GM23338 (cell line): ENCODE results near the gene RGL1. TPM values are rescaled to one million over a fixed set of nuclear protein-coding genes. Genes with fewer than 3 reads are reported as not detected.

Experiments used
- ATAC-seq: fragments of 200-7000 bp; cut with Tn5 transposase; 3 replicates; pipeline ENCODE4 v1.9.1; 2020
- DNase-seq: peaks from one replicate; pipeline ENCODE4 v3.0.0-alpha.2; 2015; ENCODE audit warnings: low spot score
- H2AFZ ChIP-seq: fragments of 200-600 bp; sonication (generic); 2 replicates; pipeline ENCODE4 v1.8.0; 2016; ENCODE audit warnings: antibody characterized with exemption, mild to moderate bottlenecking, moderate library complexity
- H3F3A ChIP-seq: fragments of 200-600 bp; sonication (generic); replicated peaks from 2 replicates; pipeline ENCODE4 v1.8.0; 2017; ENCODE audit warnings: antibody characterized with exemption, mixed run types, low read depth
- H3K27ac ChIP-seq: fragments of 200-600 bp; sonication (generic); 2 replicates; pipeline ENCODE4 v1.6.1; 2016; ENCODE audit warnings: low read depth
- H3K27me3 ChIP-seq: fragments of 200-600 bp; sonication (generic); 2 replicates; pipeline ENCODE4 v1.8.0; 2016; ENCODE audit warnings: mild to moderate bottlenecking, mixed run types, moderate library complexity; ENCODE audit not compliant: insufficient read depth
- H3K36me3 ChIP-seq: fragments of 200-600 bp; sonication (generic); 2 replicates; pipeline ENCODE4 v1.8.0; 2016; ENCODE audit warnings: mild to moderate bottlenecking; ENCODE audit not compliant: insufficient read depth
- H3K4me1 ChIP-seq: fragments of 200-600 bp; sonication (generic); 2 replicates; pipeline ENCODE4 v1.8.0; 2016; ENCODE audit warnings: mild to moderate bottlenecking, moderate library complexity; ENCODE audit not compliant: insufficient read depth
- H3K4me2 ChIP-seq: fragments of 200-600 bp; sonication (generic); 2 replicates; pipeline ENCODE4 v1.7.1; 2017; ENCODE audit warnings: mixed run types
- H3K4me3 ChIP-seq: fragments of 200-600 bp; sonication (generic); 2 replicates; pipeline ENCODE4 v1.6.1; 2016; ENCODE audit warnings: mixed run types
- H3K79me2 ChIP-seq: fragments of 200-600 bp; sonication (generic); replicated peaks from 2 replicates; pipeline ENCODE4 v1.8.0; 2017; ENCODE audit warnings: mild to moderate bottlenecking; ENCODE audit not compliant: insufficient read depth
- H3K9me2 ChIP-seq: fragments of 200-600 bp; sonication (generic); 2 replicates; pipeline ENCODE4 v1.8.0; 2017; ENCODE audit not compliant: insufficient read depth
- H4K20me1 ChIP-seq: fragments of 200-600 bp; sonication (generic); replicated peaks from 2 replicates; pipeline ENCODE4 v1.8.0; 2017; ENCODE audit warnings: mild to moderate bottlenecking; ENCODE audit not compliant: insufficient read depth
- H3K27ac Mint-ChIP-seq: 2 replicates; pipeline ENCODE4 v1.8.0; 2020; ENCODE audit warnings: inconsistent platforms, mild to moderate bottlenecking, moderate library complexity, mixed read lengths
- H3K27me3 Mint-ChIP-seq: 3 replicates; pipeline ENCODE4 v1.8.0; 2022; ENCODE audit warnings: low read depth, mild to moderate bottlenecking, moderate library complexity, mixed read lengths, inconsistent platforms; ENCODE audit not compliant: insufficient read depth, poor library complexity
- H3K36me3 Mint-ChIP-seq: 3 replicates; pipeline ENCODE4 v1.8.0; 2021; ENCODE audit warnings: low read depth, mild to moderate bottlenecking, inconsistent platforms, moderate library complexity, mixed read lengths
- H3K4me1 Mint-ChIP-seq: 3 replicates; pipeline ENCODE4 v1.8.0; 2020; ENCODE audit warnings: mild to moderate bottlenecking, inconsistent platforms, mixed read lengths
- H3K4me3 Mint-ChIP-seq: 3 replicates; pipeline ENCODE4 v1.8.0; 2021; ENCODE audit warnings: moderate library complexity, mild to moderate bottlenecking, inconsistent platforms, mixed read lengths
- H3K9me3 Mint-ChIP-seq: 3 replicates; pipeline ENCODE4 v1.8.0; 2020; ENCODE audit warnings: moderate library complexity, mild to moderate bottlenecking, inconsistent platforms, mixed read lengths
- EZH2phosphoT487 ChIP-seq: fragments of 200-600 bp; sonication (generic); IDR thresholded peaks from one replicate; pipeline ENCODE4 v1.8.1; 2018; ENCODE audit warnings: antibody characterized with exemption; ENCODE audit not compliant: unreplicated experiment
- POLR2AphosphoS5 ChIP-seq: IDR thresholded peaks from 2 replicates; pipeline ENCODE4 v1.6.1; 2016; ENCODE audit warnings: antibody characterized with exemption, low read depth
- STAT1 ChIP-seq: IDR thresholded peaks from one replicate; pipeline ENCODE4 v1.6.1; 2016; ENCODE audit warnings: antibody characterized with exemption; ENCODE audit not compliant: unreplicated experiment
- ZNF114 ChIP-seq: fragments of 250-450 bp; sonication (Bioruptor Pico); IDR thresholded peaks from 2 replicates; pipeline ENCODE4 v1.5.0; 2020; ENCODE audit warnings: mild to moderate bottlenecking, moderate library complexity
- ZNF331 ChIP-seq: fragments of 250-450 bp; sonication (Bioruptor Pico); IDR thresholded peaks from 2 replicates; pipeline ENCODE4 v1.5.0; 2020; ENCODE audit warnings: low read depth, mild to moderate bottlenecking, moderate library complexity
- polyA plus RNA-seq: library from polyadenylated mRNA; unstranded; fragments of >200 nt; fragmentation: Nextera tagmentation; extraction: Ambion mirVana; gene quantifications from 2 replicates; pipeline ENCODE4 v1.2.1, GENCODE V29; 2016
- total RNA-seq: library from RNA; depleted of rRNA; stranded (reverse); fragments of >200 nt; shearing (Covaris generic); gene quantifications from 2 replicates; pipeline ENCODE4 v1.2.3, GENCODE V29; 2014
- TF ChIP-seq, protein P1 (sequence below), 2 experiments: fragments of 200-600 bp in 1 of 2; sonication (generic) in 1 of 2; conservative IDR thresholded peaks; 2 replicates each; pipeline versions ENCODE4 v1.5.1 to v1.6.1; 2016 to 2017; ENCODE audit warnings: antibody characterized with exemption in 2 of 2, low read depth in 2 of 2, mild to moderate bottlenecking in 2 of 2, moderate library complexity in 1 of 2
- TF ChIP-seq, protein P2 (sequence below): IDR thresholded peaks from 2 replicates; pipeline ENCODE4 v1.6.1; 2016; ENCODE audit warnings: antibody characterized with exemption
- TF ChIP-seq, protein P3 (sequence below): IDR thresholded peaks from one replicate; pipeline ENCODE4 v1.6.1; 2018; ENCODE audit warnings: antibody characterized with exemption; ENCODE audit not compliant: unreplicated experiment
- TF ChIP-seq, protein P4 (sequence below): fragments of 250-450 bp; sonication (Bioruptor Pico); IDR thresholded peaks from 2 replicates; pipeline ENCODE4 v1.5.0; 2020; ENCODE audit warnings: mild to moderate bottlenecking, moderate library complexity

RGL1 gene
- total and polyA plus RNA-seq, 2 experiments from 2014 or later = 0.91 to 2.6 TPM

DNA sequence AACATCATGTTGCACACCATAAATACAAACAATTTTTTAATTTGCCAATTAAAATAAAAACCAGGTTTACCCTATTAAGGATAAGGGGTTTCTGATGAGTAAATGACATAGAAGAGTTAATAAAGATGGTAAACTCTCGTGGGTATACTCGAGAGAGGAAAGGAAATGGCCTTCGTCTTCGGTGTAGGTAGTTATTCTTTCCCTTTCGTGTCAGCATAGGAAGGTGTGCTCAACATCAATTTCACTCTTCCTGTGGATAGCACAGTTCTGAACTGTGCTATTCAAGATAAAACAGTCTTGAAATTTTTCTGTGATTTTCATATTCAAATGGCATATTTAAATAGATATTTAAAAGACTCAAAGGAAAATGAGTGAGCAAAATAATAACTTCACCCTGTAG lies 98.2 kb downstream of the RGL1 start (continued):
- TF ChIP-seq, protein P1, sequence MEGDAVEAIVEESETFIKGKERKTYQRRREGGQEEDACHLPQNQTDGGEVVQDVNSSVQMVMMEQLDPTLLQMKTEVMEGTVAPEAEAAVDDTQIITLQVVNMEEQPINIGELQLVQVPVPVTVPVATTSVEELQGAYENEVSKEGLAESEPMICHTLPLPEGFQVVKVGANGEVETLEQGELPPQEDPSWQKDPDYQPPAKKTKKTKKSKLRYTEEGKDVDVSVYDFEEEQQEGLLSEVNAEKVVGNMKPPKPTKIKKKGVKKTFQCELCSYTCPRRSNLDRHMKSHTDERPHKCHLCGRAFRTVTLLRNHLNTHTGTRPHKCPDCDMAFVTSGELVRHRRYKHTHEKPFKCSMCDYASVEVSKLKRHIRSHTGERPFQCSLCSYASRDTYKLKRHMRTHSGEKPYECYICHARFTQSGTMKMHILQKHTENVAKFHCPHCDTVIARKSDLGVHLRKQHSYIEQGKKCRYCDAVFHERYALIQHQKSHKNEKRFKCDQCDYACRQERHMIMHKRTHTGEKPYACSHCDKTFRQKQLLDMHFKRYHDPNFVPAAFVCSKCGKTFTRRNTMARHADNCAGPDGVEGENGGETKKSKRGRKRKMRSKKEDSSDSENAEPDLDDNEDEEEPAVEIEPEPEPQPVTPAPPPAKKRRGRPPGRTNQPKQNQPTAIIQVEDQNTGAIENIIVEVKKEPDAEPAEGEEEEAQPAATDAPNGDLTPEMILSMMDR (conservative IDR thresholded peaks at IDR 0.05; ENCODE audit: low read depth in 2 of 2) = no peak
- TF ChIP-seq, protein P2, sequence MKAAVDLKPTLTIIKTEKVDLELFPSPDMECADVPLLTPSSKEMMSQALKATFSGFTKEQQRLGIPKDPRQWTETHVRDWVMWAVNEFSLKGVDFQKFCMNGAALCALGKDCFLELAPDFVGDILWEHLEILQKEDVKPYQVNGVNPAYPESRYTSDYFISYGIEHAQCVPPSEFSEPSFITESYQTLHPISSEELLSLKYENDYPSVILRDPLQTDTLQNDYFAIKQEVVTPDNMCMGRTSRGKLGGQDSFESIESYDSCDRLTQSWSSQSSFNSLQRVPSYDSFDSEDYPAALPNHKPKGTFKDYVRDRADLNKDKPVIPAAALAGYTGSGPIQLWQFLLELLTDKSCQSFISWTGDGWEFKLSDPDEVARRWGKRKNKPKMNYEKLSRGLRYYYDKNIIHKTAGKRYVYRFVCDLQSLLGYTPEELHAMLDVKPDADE = no peak
- no peak for TF ChIP-seq POLR2AphosphoS5

DNA sequence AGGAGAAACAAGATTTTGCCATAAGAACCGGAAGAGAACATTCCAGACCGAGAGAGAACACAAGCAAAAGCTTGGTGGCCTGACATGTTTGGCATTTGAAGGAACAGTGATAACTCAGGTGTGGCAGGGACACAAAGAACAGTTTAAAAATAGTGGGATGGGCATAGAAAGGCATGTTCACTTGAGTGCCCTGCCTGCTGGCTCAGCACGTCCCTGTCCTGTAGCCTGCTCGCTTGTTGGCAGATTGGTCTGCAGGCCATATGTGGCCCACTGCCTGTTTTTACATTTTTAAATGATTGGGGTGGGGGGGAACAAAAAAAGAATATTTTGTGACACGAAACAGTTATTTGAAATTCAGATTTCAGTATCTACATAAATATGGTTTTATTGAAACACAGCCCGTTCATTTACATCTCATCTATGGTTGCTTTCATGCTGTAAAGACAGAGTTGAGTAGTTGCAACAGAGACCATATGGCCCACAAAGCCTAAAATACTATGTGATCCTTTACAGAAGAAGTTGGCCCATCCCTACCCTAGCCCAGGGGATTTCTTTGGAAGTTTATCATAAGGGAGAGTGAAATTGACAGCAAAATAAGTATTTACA lies 100.7 kb downstream of the RGL1 start:
- H3F3A ChIP-seq = no peaks in the 10 kb centered on the region
- H3K4me1 Mint-ChIP-seq = peaks cover 4% of the 10 kb centered on the region; the same call in 2 of the 3 replicates
- no peak overlapping the region for H3K4me2 ChIP-seq
- no peak overlapping the region for H3K4me3 Mint-ChIP-seq
- no peak for ATAC-seq
- H3K9me3 Mint-ChIP-seq = no peaks in the 10 kb centered on the region; the same call in 2 of the 3 replicates
- no peaks in the 10 kb centered on the region for H3K79me2 ChIP-seq
- TF ChIP-seq ZNF114 (CRISPR knock-in tag) = no peak
- TF ChIP-seq STAT1 = no peak
- TF ChIP-seq, protein P3, sequence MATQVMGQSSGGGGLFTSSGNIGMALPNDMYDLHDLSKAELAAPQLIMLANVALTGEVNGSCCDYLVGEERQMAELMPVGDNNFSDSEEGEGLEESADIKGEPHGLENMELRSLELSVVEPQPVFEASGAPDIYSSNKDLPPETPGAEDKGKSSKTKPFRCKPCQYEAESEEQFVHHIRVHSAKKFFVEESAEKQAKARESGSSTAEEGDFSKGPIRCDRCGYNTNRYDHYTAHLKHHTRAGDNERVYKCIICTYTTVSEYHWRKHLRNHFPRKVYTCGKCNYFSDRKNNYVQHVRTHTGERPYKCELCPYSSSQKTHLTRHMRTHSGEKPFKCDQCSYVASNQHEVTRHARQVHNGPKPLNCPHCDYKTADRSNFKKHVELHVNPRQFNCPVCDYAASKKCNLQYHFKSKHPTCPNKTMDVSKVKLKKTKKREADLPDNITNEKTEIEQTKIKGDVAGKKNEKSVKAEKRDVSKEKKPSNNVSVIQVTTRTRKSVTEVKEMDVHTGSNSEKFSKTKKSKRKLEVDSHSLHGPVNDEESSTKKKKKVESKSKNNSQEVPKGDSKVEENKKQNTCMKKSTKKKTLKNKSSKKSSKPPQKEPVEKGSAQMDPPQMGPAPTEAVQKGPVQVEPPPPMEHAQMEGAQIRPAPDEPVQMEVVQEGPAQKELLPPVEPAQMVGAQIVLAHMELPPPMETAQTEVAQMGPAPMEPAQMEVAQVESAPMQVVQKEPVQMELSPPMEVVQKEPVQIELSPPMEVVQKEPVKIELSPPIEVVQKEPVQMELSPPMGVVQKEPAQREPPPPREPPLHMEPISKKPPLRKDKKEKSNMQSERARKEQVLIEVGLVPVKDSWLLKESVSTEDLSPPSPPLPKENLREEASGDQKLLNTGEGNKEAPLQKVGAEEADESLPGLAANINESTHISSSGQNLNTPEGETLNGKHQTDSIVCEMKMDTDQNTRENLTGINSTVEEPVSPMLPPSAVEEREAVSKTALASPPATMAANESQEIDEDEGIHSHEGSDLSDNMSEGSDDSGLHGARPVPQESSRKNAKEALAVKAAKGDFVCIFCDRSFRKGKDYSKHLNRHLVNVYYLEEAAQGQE = no peak
- TF ChIP-seq, protein P2 = no peak
- no peak for TF ChIP-seq EZH2phosphoT487
- TF ChIP-seq, protein P4, sequence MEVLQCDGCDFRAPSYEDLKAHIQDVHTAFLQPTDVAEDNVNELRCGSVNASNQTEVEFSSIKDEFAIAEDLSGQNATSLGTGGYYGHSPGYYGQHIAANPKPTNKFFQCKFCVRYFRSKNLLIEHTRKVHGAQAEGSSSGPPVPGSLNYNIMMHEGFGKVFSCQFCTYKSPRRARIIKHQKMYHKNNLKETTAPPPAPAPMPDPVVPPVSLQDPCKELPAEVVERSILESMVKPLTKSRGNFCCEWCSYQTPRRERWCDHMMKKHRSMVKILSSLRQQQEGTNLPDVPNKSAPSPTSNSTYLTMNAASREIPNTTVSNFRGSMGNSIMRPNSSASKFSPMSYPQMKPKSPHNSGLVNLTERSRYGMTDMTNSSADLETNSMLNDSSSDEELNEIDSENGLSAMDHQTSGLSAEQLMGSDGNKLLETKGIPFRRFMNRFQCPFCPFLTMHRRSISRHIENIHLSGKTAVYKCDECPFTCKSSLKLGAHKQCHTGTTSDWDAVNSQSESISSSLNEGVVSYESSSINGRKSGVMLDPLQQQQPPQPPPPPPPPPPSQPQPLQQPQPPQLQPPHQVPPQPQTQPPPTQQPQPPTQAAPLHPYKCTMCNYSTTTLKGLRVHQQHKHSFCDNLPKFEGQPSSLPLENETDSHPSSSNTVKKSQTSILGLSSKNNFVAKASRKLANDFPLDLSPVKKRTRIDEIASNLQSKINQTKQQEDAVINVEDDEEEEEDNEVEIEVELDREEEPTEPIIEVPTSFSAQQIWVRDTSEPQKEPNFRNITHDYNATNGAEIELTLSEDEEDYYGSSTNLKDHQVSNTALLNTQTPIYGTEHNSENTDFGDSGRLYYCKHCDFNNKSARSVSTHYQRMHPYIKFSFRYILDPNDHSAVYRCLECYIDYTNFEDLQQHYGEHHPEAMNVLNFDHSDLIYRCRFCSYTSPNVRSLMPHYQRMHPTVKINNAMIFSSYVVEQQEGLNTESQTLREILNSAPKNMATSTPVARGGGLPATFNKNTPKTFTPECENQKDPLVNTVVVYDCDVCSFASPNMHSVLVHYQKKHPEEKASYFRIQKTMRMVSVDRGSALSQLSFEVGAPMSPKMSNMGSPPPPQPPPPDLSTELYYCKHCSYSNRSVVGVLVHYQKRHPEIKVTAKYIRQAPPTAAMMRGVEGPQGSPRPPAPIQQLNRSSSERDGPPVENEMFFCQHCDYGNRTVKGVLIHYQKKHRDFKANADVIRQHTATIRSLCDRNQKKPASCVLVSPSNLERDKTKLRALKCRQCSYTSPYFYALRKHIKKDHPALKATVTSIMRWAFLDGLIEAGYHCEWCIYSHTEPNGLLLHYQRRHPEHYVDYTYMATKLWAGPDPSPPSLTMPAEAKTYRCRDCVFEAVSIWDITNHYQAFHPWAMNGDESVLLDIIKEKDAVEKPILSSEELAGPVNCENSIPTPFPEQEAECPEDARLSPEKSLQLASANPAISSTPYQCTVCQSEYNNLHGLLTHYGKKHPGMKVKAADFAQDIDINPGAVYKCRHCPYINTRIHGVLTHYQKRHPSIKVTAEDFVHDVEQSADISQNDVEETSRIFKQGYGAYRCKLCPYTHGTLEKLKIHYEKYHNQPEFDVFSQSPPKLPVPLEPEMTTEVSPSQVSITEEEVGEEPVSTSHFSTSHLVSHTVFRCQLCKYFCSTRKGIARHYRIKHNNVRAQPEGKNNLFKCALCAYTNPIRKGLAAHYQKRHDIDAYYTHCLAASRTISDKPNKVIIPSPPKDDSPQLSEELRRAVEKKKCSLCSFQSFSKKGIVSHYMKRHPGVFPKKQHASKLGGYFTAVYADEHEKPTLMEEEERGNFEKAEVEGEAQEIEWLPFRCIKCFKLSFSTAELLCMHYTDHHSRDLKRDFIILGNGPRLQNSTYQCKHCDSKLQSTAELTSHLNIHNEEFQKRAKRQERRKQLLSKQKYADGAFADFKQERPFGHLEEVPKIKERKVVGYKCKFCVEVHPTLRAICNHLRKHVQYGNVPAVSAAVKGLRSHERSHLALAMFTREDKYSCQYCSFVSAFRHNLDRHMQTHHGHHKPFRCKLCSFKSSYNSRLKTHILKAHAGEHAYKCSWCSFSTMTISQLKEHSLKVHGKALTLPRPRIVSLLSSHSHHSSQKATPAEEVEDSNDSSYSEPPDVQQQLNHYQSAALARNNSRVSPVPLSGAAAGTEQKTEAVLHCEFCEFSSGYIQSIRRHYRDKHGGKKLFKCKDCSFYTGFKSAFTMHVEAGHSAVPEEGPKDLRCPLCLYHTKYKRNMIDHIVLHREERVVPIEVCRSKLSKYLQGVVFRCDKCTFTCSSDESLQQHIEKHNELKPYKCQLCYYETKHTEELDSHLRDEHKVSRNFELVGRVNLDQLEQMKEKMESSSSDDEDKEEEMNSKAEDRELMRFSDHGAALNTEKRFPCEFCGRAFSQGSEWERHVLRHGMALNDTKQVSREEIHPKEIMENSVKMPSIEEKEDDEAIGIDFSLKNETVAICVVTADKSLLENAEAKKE (CRISPR knock-in tag) = no peak
- TF ChIP-seq ZNF331 = no peak
- H3K36me3 Mint-ChIP-seq = no peaks in the 10 kb centered on the region
- no peak overlapping the region for H2AFZ ChIP-seq
- H3K36me3 ChIP-seq = no peaks in the 10 kb centered on the region
- H3K27me3 ChIP-seq = no peaks in the 10 kb centered on the region
- DNase-seq = no peak
- H3K4me1 ChIP-seq = no peaks in the 10 kb centered on the region
- H3K4me3 ChIP-seq = no peak overlapping the region
- no peak overlapping the region for H3K27ac Mint-ChIP-seq
- peaks cover 4% of the 10 kb centered on the region for H3K27me3 Mint-ChIP-seq
- no peak overlapping the region for H3K27ac ChIP-seq
- no peaks in the 10 kb centered on the region for H4K20me1 ChIP-seq
- no peaks in the 10 kb centered on the region for H3K9me2 ChIP-seq
